GM19463 (cell line): ENCODE data around the gene NRP1.
"Not testable (repeated sequence)": the region's sequence is repeated elsewhere in the genome, so short reads cannot be mapped to it uniquely, and the experiment has no call there.

Source experiments
- ATAC-seq: cut with Tn5 transposase; IDR thresholded peaks from one replicate; pipeline ENCODE4 v1.9.1; 2021; ENCODE audit warnings: mild to moderate bottlenecking, moderate library complexity; ENCODE audit not compliant: unreplicated experiment

The NRP1 gene

DNA sequence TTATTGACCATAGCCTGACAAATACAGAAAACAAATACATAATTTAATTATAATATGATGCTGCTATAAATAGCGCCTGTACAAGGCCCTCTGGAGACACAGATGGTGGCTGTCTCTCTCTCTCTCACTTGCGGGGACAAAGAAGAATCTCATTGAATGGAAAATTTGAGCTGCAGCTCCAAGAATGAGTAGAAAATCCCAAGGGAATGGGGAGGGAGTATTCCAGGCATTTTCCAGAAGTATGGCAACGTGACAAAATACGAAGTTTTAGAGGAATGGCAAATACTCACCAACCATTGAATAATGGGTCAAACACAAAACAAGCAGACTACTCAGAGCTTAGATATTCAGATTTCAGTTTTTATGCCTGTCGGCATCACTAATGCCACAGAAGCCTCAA is 179.9 kb downstream of the NRP1 start:
- ATAC-seq: no peak

- ATAC-seq: no peak
Observed at GRCh38 chr10:33153968-33154327, 180.5 kb downstream of the NRP1 start.

DNA sequence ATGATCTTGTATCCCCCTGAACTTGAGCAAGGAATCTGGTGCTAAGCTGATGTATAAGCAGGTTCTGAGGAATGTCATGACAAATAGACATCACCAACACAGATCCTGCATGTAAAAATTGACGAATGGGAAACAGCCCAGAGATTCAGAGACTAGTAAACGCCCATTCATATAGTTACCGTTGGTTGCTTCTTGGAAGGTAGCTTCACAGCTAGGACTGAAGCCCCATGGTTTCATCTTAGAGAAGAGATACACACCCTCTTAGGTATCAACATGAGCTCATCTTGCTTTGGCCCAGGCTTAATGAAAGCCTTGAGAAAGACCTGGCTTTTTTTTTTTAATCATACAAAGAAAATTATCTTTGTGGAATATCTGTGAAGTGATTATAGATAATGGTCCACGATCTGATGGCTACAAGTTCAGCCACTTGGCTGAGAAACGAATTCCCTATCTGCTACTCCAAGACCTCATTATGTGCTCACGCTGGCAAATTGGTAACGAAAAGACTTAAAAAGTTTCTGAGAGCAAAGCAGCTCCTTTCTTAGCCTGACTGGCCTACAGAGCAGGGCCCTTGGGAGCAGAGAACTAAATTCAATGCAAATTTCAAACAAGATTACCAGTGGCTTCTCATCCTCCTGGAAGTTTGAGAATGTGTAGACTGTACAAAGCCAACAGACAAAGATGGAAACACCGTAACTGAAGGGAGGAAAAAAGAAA is 181.1 kb downstream of the NRP1 start:
- ATAC-seq: no peak

GRCh38 chr10:33152750-33153149 is 181.7 kb downstream of the NRP1 start:
- ATAC-seq: no peak

DNA sequence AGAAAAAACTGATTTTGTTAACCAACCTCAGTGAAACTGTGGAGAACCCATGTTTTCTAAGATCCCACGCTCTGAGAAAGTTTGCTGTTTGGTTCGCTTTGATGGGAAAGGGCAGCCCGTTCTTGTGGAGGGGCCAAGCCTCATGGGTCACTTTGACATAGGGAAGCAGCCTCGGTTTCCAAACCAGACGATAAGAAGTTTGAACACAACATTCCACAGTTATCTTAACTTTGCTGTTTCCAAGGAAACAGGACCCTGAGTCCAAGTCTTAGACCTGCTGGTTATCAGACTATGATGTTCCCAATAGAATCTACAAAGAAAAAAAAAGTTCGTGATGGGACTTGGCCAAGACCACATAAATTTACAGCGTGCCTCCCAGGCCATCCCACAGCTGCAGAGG is 182.3 kb downstream of the NRP1 start:
- ATAC-seq: no peak

- ATAC-seq: no peak
Observed at GRCh38 chr10:33151344-33151864, 183.1 kb downstream of the NRP1 start.

- ATAC-seq: no peak
Observed at GRCh38 chr10:33150889-33151288, 183.6 kb downstream of the NRP1 start.

DNA sequence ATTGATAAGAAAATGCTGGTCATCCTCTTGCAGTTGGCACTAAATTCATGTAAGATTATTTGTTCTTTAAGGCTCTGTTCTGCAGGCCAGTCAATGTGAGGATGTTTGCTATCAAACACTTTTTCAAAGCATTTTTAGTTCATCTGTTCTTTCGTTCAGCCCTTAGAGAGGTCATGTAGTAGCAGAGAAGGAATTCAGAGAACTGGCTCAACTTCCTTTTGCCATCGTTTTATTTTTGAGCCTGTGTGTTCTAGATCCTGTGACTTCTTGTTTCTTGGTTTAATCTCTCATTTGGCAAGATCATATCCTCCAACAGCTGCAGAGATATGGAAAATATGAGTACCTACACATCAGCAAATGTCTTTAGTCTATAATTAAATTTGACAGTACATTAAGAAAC is 184.3 kb downstream of the NRP1 start:
- ATAC-seq: no peak

DNA sequence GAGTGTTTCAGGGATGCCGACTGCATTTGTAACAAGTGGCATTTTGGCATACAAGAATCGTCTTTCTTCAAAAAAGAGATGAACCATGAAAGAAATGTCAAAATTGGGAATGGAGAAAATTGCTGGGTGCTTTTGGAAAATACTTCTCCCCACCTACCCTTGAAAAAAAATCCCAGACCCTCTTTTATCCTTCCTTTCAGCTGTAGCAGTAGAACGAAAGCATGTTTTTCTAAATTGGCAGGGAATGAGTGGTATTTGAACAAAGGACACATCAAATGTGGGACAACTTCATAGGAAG is 187.5 kb downstream of the NRP1 start:
- no peak for ATAC-seq

DNA sequence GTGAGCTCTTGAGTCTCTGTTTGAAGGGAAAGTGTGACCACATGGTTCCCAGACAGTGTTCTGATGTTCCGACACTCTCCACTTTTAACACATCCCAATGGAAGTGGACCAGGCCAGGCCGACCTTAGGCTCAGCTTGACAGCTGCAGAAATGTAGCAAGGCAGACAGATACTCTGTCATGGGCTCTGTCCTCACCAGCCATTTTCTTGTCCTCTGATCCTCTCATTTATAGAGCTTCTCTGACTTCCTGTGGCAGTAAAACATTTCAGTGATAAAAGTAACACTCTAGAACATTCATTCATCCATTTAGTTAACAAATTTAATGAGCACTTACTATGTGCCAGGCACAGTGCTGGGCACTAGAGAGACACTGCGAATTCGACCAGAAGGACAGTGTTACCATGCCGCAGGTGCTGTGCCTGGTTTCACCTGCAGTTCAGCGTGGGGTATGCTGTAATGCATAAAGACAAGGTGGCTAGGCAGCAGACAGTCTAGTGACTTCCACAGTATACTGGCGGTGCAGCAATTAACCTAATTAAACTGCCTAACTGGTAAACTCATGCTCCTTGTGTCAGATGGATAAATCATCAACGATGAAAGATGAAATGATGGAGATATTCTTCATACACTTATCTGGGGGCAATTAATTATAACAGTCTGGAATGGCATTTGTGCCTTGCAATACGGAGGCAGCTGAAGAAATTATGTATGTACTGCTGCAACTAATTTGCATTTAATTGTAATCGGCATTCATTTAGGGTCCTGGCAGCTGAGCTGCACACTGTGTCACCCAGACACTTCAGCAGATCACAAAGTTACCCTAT is 188.1 kb downstream of the NRP1 start:
- ATAC-seq: no peak

DNA sequence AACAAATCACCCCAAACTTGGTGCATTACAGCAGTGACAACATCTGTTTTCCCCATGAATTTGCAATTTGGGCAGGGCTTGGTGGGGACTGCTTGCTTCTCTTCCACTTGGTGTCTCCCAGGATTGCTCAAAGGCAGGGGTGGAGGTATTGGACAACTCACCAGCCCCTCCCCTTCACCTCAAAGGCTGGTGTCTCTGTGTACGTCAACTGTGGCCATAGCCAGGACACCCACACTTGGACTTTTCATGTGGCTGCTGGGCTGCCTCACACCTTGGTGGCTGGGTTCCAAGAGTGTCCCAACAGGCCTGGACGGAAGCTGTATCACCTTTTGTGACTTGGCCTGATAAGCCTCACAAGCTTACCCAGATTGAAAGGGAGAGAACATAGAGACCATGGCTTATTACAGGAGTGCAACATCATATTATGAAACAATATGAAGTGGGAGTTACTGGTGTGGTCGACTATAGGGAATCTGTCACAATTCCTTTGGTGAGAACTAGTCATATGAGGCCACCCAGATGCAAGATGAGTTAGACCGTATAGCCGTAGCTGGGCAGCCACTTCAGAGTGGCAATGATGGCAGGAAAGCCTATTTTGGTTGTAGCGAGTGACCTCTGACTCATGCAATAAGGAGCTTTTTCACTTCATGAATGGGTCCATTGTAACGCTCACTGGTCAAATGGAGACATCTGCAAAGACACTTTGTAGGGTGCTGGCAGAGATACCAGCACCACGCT is 188.8 kb downstream of the NRP1 start:
- no peak for ATAC-seq

- ATAC-seq: no peak
Observed at GRCh38 chr10:33143160-33143728, 191.2 kb downstream of the NRP1 start.

- no peak for ATAC-seq
Observed at GRCh38 chr10:33142295-33142694, 192.2 kb downstream of the NRP1 start.

DNA sequence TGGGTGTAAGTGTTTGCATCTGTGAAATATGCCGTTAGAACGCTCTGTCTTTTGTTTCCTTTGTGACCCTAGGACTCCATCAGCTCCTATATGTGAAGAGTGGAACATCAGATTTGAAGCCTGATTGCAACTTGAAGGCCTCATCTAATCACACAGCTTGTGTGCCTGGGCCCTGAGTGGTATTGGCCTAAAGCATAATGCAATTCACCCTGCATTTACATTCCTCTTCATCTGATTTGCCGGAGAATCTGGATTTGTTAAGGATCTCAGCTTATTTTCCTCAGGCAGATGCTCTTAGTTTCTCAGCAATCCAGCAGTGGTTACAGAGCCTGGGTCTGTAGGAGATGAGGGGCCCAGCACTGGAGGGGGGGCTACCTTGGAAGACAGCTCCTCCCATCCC is 193.2 kb downstream of the NRP1 start:
- no peak for ATAC-seq

- no peak for ATAC-seq
Observed at GRCh38 chr10:33139181-33139646, 195.3 kb downstream of the NRP1 start.

DNA sequence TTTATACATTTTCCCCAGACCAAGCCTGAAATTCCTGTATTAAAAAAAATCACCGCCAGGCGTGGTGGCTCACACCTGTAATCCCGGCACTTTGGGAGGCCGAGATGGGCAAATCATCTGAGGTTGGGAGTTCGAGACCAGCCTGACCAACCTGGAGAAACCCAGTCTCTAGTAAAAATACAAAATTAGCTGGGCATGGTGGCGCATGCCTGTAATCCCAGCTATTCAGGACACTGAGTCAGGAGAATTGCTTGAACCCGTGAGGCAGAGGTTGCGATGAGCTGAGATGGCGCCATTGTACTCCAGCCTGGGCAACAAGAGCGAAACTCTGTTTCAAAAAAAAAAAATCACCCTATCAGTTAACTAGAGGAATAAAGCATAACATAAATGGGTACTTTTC is 195.8 kb downstream of the NRP1 start:
- ATAC-seq: not testable (repeated sequence)

- ATAC-seq: no peak
Observed at GRCh38 chr10:33137356-33138005, 197.0 kb downstream of the NRP1 start.

- ATAC-seq: peak; percentile 41
Observed at GRCh38 chr10:33136781-33137180, 197.7 kb downstream of the NRP1 start.

DNA sequence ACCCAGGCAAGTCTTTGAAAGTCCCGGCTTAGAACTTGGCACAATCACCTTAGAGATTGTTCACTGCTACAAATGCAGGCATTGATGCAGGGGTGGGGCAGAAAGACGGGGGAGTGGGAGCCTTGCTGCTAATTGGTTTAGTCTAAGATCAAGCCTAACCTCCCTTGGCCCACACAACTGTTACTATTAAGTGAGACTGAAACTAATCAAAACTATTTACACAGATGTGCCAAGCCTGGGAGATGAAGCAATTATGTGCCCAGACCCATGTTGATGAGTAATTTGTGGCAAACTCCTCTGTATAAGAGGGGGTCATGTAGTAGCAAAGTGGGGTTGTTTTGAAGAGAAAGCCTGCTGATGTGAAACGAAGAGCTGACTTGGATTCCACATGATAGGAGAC is 198.2 kb downstream of the NRP1 start:
- peak; percentile 43 for ATAC-seq

- ATAC-seq: peak; percentile 74
Observed at GRCh38 chr10:33134011-33134751, 200.3 kb downstream of the NRP1 start.
